GM18505 (cell line): ENCODE results near the gene LPCAT1.
"Not testable (repeated sequence)": the region's sequence is repeated elsewhere in the genome, so short reads cannot be mapped to it uniquely, and the experiment has no call there.

ENCODE experiments used
- ATAC-seq: cut with Tn5 transposase; IDR thresholded peaks from one replicate; pipeline ENCODE4 v1.9.1; 2021; ENCODE audit not compliant: unreplicated experiment
- POLR2A ChIP-seq: IDR thresholded peaks from 4 replicates; pipeline ENCODE4 v1.6.1; 2011; ENCODE audit warnings: borderline replicate concordance; ENCODE audit not compliant: insufficient read depth, insufficient read length; ENCODE audit errors: extremely low read depth

The LPCAT1 gene

GRCh38 chr5:1509346-1510085 lies 14.2 kb downstream of the LPCAT1 start:
- TF ChIP-seq POLR2A = no peak
- no peak for ATAC-seq

- no peak for TF ChIP-seq POLR2A
- ATAC-seq = no peak
Observed at GRCh38 chr5:1508659-1509290, 15.0 kb downstream of the LPCAT1 start.

GRCh38 chr5:1507961-1508658 lies 15.7 kb downstream of the LPCAT1 start:
- no peak for ATAC-seq
- peak; percentile 19 for TF ChIP-seq POLR2A

GRCh38 chr5:1507457-1507856 lies 16.3 kb downstream of the LPCAT1 start:
- no peak for ATAC-seq
- TF ChIP-seq POLR2A = no peak

- ATAC-seq = no peak
- TF ChIP-seq POLR2A = no peak
Observed at GRCh38 chr5:1507014-1507375, 16.8 kb downstream of the LPCAT1 start.

GRCh38 chr5:1506242-1507013 lies 17.3 kb downstream of the LPCAT1 start:
- ATAC-seq = no peak
- TF ChIP-seq POLR2A = no peak

GRCh38 chr5:1505506-1506241 lies 18.1 kb downstream of the LPCAT1 start:
- TF ChIP-seq POLR2A = no peak
- no peak for ATAC-seq

- ATAC-seq = not testable (repeated sequence)
Observed at GRCh38 chr5:1505089-1505488, 18.7 kb downstream of the LPCAT1 start.

- ATAC-seq = no peak
- TF ChIP-seq POLR2A = peak; percentile 19
Observed at GRCh38 chr5:1504617-1505016, 19.1 kb downstream of the LPCAT1 start.

GRCh38 chr5:1504069-1504595 lies 19.6 kb downstream of the LPCAT1 start:
- ATAC-seq = peak; percentile 15
- no peak for TF ChIP-seq POLR2A

- TF ChIP-seq POLR2A = peak; percentile 65
- peak; percentile 30 for ATAC-seq
Observed at GRCh38 chr5:1503241-1504068, 20.3 kb downstream of the LPCAT1 start.

GRCh38 chr5:1502737-1503120 lies 21.0 kb downstream of the LPCAT1 start:
- no peak for ATAC-seq
- TF ChIP-seq POLR2A = no peak

- ATAC-seq = no peak
- no peak for TF ChIP-seq POLR2A
Observed at GRCh38 chr5:1502046-1502736, 21.6 kb downstream of the LPCAT1 start.
